ENCODE measurements around the gene FTCD.

The FTCD gene

GRCh38 chr21:46135782-46136395, 19.5 kb downstream of the FTCD start:
- no peak for DNase-seq

- DNase-seq: no peak
Observed at GRCh38 chr21:46131838-46132651, 23.3 kb downstream of the FTCD start.

- DNase-seq: no peak
Observed at GRCh38 chr21:46131588-46131837, 23.9 kb downstream of the FTCD start.

GRCh38 chr21:46130831-46131587, 24.4 kb downstream of the FTCD start:
- no peak for DNase-seq

- no peak for DNase-seq
Observed at GRCh38 chr21:46129846-46130651, 25.3 kb downstream of the FTCD start.

GRCh38 chr21:46128933-46129571, 26.3 kb downstream of the FTCD start:
- DNase-seq: no peak

- no peak for DNase-seq
Observed at GRCh38 chr21:46128106-46128932, 27.1 kb downstream of the FTCD start.

GRCh38 chr21:46127239-46128105, 27.9 kb downstream of the FTCD start:
- DNase-seq: no peak

- no peak for DNase-seq
Observed at GRCh38 chr21:46126309-46127238, 28.8 kb downstream of the FTCD start.

GRCh38 chr21:46125846-46126301, 29.5 kb downstream of the FTCD start:
- DNase-seq: no peak

- no peak for DNase-seq
Observed at GRCh38 chr21:46124926-46125845, 30.2 kb downstream of the FTCD start.

- DNase-seq: no peak
Observed at GRCh38 chr21:46124083-46124925, 31.1 kb downstream of the FTCD start.

GRCh38 chr21:46122758-46123683, 32.4 kb downstream of the FTCD start:
- no peak for DNase-seq

- DNase-seq: no peak
Observed at GRCh38 chr21:46122237-46122671, 33.1 kb downstream of the FTCD start.

GRCh38 chr21:46121286-46122221, 33.8 kb downstream of the FTCD start:
- no peak for DNase-seq

All from NCI-H510A (cell line).